Gastroesophageal sphincter (tissue), 3 donors: ENCODE data around the gene RIPK1.
"Not testable (repeated sequence)": the region's sequence is repeated elsewhere in the genome, so short reads cannot be mapped to it uniquely, and the experiment has no call there.

Experiments
- CTCF ChIP-seq, 4 experiments: fragments of 200-600 bp in 2 of 4; fragments of 450-650 bp in 2 of 4; sonication (generic) in 1 of 4; IDR thresholded peaks; one replicate each; pipeline ENCODE4 v1.5.1; 2017 to 2019; ENCODE audit warnings: antibody characterized with exemption in 4 of 4, mild to moderate bottlenecking in 2 of 4, moderate library complexity in 2 of 4
- EP300 ChIP-seq: sonication (generic); formaldehyde crosslinking; IDR thresholded peaks from one replicate; pipeline ENCODE4 v1.6.1; 2017; ENCODE audit warnings: antibody characterized with exemption, mild to moderate bottlenecking
- POLR2A ChIP-seq, 2 donors: fragments of 450-650 bp; IDR thresholded peaks; one replicate each; pipeline ENCODE4 v1.6.1; 2017; ENCODE audit warnings: antibody characterized with exemption in 2 of 2, mild to moderate bottlenecking in 2 of 2, moderate library complexity in 1 of 2
- POLR2AphosphoS5 ChIP-seq: sonication (generic); formaldehyde crosslinking; IDR thresholded peaks from one replicate; pipeline ENCODE4 v1.6.1; 2017; ENCODE audit warnings: antibody characterized with exemption

DNA sequence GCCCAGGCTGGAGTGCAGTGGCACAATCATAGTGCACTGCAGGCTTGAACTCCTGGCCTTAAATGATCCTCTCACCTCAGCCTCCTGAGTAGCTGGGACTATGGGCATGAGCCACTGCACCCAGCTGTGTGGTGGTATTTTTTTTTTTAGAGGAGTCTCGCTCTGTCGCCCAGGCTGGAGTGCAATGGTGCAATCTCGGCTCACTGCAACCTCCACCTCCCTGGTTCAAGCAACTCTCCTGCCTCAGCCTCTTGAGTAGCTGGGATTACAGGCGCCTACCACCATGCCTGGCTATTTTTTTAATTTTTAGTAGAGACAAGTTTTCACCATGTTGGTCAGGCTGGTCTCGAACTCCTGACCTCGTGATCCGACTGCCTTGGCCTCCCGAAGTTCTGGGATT is 10.7 kb downstream of the RIPK1 start:
- TF ChIP-seq POLR2A (IDR thresholded peaks at IDR 0.05); CTCF (IDR thresholded peaks at IDR 0.05); POLR2AphosphoS5; EP300: not testable (repeated sequence)
